K562 (cell line): ENCODE measurements around the gene VGLL4. TPM values are rescaled to one million over a fixed set of nuclear protein-coding genes. Genes with fewer than 3 reads are reported as not detected.

Experiments used
- ATAC-seq: fragments of 200-7000 bp; cut with Tn5 transposase; 3 replicates; pipeline ENCODE4 v1.9.1; 2020; ENCODE audit warnings: moderate library complexity
- BruUV-seq: library from RNA; stranded (reverse); fragments of 400-500 nt; replicated peaks from 2 replicates; lab custom pipeline; 2021; lab: Mats Ljungman, UMichigan
- CTCF ChIA-PET: fragments of 300-600 bp; formaldehyde crosslinking; extraction: SDS; loops from one replicate; lab custom pipeline; 2021; ENCODE audit warnings: low intra/inter-chr PET ratio; lab: Yijun Ruan, JAX
- POLR2A ChIA-PET: fragments of 300-600, 350-650 bp; sonication (Branson Sonifier 250); formaldehyde crosslinking; extraction: SDS; loops from one replicate; lab custom pipeline; 2021; ENCODE audit warnings: antibody characterized with exemption, inconsistent platforms; lab: Yijun Ruan, JAX
- DNase-seq, 4 experiments: peaks; one replicate each; pipeline versions ENCODE4 v3.0.0 to v3.0.0-alpha.2; 2011 to 2018; ENCODE audit warnings: low spot score in 3 of 4, mixed read lengths in 3 of 4; ENCODE audit errors: extremely low read depth in 1 of 4
- FAIRE-seq: peaks from 2 replicates; lab custom pipeline; 2011; peaks lifted over from hg19 to GRCh38; lab: Jason Lieb, UNC
- H2AFZ ChIP-seq: 2 replicates; pipeline ENCODE4 v1.6.0; 2011; ENCODE audit warnings: low read depth, low read length, control low read depth, inconsistent platforms
- H3K27ac ChIP-seq: fragments of 200-600 bp; 3 replicates; pipeline ENCODE4 v1.8.0; 2011; ENCODE audit warnings: low read depth, mild to moderate bottlenecking, control low read depth, inconsistent platforms, low read length, moderate library complexity, mixed read lengths; ENCODE audit errors: extremely low read depth
- H3K27me3 ChIP-seq, 2 experiments: fragments of 300-600 bp in 1 of 2; 2 replicates in 1 of 2; 3 replicates in 1 of 2; pipeline versions ENCODE4 v1.6.0 to v1.8.0; 2011; ENCODE audit warnings: inconsistent platforms in 2 of 2, low read length in 2 of 2, mild to moderate bottlenecking in 1 of 2, mixed read lengths in 1 of 2, moderate library complexity in 1 of 2; ENCODE audit not compliant: control insufficient read depth in 2 of 2, insufficient read depth in 2 of 2
- H3K36me3 ChIP-seq: fragments of 300-600 bp; 3 replicates; pipeline ENCODE4 v1.8.0; 2011; ENCODE audit warnings: mild to moderate bottlenecking, low read length, inconsistent platforms; ENCODE audit not compliant: control insufficient read depth, insufficient read depth
- H3K4me1 ChIP-seq, 2 experiments: fragments of 200-600 bp in 1 of 2; replicated peaks in 1 of 2; 2 replicates in 1 of 2; 3 replicates in 1 of 2; pipeline versions ENCODE4 v1.5.1 to v1.8.0; 2011; ENCODE audit warnings: inconsistent platforms in 2 of 2, low read length in 2 of 2, mild to moderate bottlenecking in 1 of 2, mixed read lengths in 1 of 2, moderate library complexity in 1 of 2; ENCODE audit not compliant: control insufficient read depth in 2 of 2, insufficient read depth in 2 of 2
- H3K4me2 ChIP-seq: 2 replicates; pipeline ENCODE4 v1.6.1; 2011; ENCODE audit warnings: low read length, control low read depth, inconsistent platforms, mixed read lengths; ENCODE audit not compliant: insufficient read depth
- H3K4me3 ChIP-seq: fragments of 200-600 bp; sonication (generic), shearing (Covaris generic); 2 replicates; pipeline ENCODE4 v1.5.1; 2016; ENCODE audit warnings: control low read depth, inconsistent platforms
- H3K79me2 ChIP-seq: fragments of 200-600 bp; 3 replicates; pipeline ENCODE4 v1.8.0; 2011; ENCODE audit warnings: low read length, inconsistent platforms; ENCODE audit not compliant: control insufficient read depth, insufficient read depth
- H3K9ac ChIP-seq, 2 experiments: 2 replicates each; pipeline versions ENCODE4 v1.6.0 to v1.6.1; 2011; ENCODE audit warnings: low read depth in 2 of 2, low read length in 2 of 2, control low read depth in 1 of 2, inconsistent platforms in 1 of 2, mild to moderate bottlenecking in 1 of 2, mixed read lengths in 1 of 2; ENCODE audit not compliant: insufficient read depth in 1 of 2
- H3K9me1 ChIP-seq: one replicate; pipeline ENCODE4 v1.6.0; 2011; ENCODE audit warnings: inconsistent platforms, mild to moderate bottlenecking, low read length, moderate library complexity; ENCODE audit not compliant: control insufficient read depth, insufficient read depth
- H3K9me3 ChIP-seq: replicated peaks from 2 replicates; pipeline ENCODE4 v1.5.1; 2011; ENCODE audit warnings: low read depth, low read length, inconsistent platforms; ENCODE audit not compliant: control insufficient read depth, insufficient read depth
- H4K20me1 ChIP-seq: replicated peaks from 2 replicates; pipeline ENCODE4 v1.6.1; 2011; ENCODE audit warnings: low read length, inconsistent platforms, mixed read lengths; ENCODE audit not compliant: control insufficient read depth, insufficient read depth
- ATF1 ChIP-seq, 2 experiments: fragments of 450-650 bp in 1 of 2; IDR thresholded peaks; 2 replicates each; pipeline ENCODE4 v1.6.1; 2016; ENCODE audit warnings: missing compliant biosample characterization in 1 of 2, missing genetic modification characterization in 1 of 2
- CREM ChIP-seq: IDR thresholded peaks from 2 replicates; pipeline ENCODE4 v1.6.1; 2014; ENCODE audit warnings: antibody characterized with exemption, low read depth
- PHB ChIP-seq: fragments of 250-450 bp; sonication (Bioruptor Pico); IDR thresholded peaks from 2 replicates; pipeline ENCODE4 v1.5.0; 2021
- SPI1 ChIP-seq: IDR thresholded peaks from 2 replicates; pipeline ENCODE4 v1.6.1; 2011; ENCODE audit warnings: low read depth, low read length, control low read depth, borderline replicate concordance
- WGBS: fragments of 100-300 bp; shearing (Covaris generic); methylation state at CpG from one replicate; pipeline ENCODE4 v1.1.6; 2016; ENCODE audit warnings: low coverage, mixed read lengths; ENCODE audit not compliant: insufficient coverage; ENCODE audit errors: missing lambda C conversion rate; 5-methylcytosine and 5-hydroxymethylcytosine counted together
- in situ Hi-C: fragments of 300-500 bp; cut with MboI; formaldehyde crosslinking; loops from 4 replicates; pipeline ENCODE4 v1.15.0; 2018; ENCODE audit warnings: inconsistent platforms, mixed read lengths
- intact Hi-C: fragments of 100-400 bp; cut with micrococcal nuclease; formaldehyde crosslinking; loops from 2 replicates; pipeline ENCODE4 v1.14.2; 2022
- polyA plus RNA-seq, 8 experiments: library from polyadenylated mRNA; depleted of rRNA in 4 of 8; stranded (reverse) in 5 of 8; unstranded in 3 of 8; fragments of >200 nt; fragmentation: Nextera tagmentation in 2 of 8; fragmentation: Illumina TruSeq in 1 of 8; extraction: Ambion mirVana in 2 of 8; extraction: Trizol in 1 of 8; gene quantifications; 2 replicates each; pipeline versions ENCODE4 v1.2.1 to v1.2.3, GENCODE V29; 2011 to 2014; ENCODE audit warnings: inconsistent platforms in 1 of 8, missing spikeins in 1 of 8
- total RNA-seq, 7 experiments: library from RNA; depleted of rRNA in 6 of 7; stranded (reverse); fragments of >200 nt in 6 of 7; fragmentation: Illumina TruSeq in 2 of 7; extraction: Trizol in 2 of 7; gene quantifications; 2 replicates each; pipeline versions ENCODE4 v1.2.1 to v1.2.3, GENCODE V29; 2011 to 2021; ENCODE audit warnings: low replicate concordance in 1 of 7
- TF ChIP-seq, protein P1 (sequence below): fragments of 150-350 bp; conservative IDR thresholded peaks from 2 replicates; pipeline ENCODE4 v1.6.1; 2014; ENCODE audit warnings: low read length

Gene VGLL4
- total and polyA plus RNA-seq, 9 of the 15 experiments (the other 6 are each of a cell fraction or from before 2014, with no cell fraction given) = 0.27 to 10.9 (median 8.6) TPM

DNA sequence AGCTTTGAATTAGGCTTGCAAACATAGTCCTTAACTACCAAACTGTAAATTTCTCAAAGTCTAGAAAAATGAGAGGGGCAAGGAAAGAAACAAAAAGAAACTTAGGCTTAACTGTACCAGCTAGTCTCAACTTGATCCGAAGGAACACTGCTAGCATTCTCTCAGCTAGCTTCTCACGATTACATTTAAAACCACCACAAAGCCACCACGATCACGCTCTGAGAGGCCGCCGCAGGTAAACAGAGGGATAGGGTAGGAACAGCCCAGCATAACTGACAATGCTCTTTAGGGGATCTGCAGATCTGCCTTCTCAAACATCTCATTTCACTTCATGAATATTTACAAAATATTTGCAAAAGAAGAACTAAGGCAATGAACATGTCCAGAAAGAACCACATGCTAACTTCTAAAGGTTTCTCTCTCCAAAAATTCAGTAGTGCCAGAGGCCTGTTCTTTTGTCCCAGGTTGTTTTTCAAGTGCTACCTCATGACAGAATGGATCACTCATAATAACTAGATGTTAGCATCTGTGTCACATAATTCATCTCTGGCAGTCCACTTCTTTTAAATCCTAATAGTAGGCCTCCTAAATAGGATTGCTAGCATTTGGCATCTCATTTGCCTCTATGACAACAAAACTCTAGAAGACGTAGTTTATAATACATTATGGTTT lies 18.9 kb downstream of the VGLL4 start (continued):
- TF ChIP-seq, protein P1, sequence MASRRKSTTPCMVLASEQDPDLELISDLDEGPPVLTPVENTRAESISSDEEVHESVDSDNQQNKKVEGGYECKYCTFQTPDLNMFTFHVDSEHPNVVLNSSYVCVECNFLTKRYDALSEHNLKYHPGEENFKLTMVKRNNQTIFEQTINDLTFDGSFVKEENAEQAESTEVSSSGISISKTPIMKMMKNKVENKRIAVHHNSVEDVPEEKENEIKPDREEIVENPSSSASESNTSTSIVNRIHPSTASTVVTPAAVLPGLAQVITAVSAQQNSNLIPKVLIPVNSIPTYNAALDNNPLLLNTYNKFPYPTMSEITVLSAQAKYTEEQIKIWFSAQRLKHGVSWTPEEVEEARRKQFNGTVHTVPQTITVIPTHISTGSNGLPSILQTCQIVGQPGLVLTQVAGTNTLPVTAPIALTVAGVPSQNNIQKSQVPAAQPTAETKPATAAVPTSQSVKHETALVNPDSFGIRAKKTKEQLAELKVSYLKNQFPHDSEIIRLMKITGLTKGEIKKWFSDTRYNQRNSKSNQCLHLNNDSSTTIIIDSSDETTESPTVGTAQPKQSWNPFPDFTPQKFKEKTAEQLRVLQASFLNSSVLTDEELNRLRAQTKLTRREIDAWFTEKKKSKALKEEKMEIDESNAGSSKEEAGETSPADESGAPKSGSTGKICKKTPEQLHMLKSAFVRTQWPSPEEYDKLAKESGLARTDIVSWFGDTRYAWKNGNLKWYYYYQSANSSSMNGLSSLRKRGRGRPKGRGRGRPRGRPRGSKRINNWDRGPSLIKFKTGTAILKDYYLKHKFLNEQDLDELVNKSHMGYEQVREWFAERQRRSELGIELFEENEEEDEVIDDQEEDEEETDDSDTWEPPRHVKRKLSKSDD = no peak
- TF ChIP-seq SPI1 = no peak

DNA sequence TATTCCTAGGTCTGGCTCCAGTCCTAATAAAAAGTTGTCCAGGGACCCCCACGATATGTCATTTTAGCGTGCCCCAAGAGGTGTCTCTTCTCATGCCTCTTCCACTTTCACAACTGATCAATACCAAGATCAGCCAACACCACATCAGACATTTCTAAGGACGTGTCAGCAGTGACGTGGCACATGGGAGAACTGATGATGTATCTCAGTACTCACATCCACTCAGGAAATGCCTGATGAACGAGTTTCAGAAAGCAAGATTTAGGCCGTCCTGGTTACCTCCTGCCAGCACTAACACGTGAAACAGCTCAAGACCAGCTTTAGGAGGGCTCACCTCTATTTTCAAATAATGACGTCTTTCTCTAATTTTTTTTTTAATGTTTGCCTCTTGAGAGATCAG lies 19.6 kb downstream of the VGLL4 start:
- intact Hi-C loops = no loop called here
- CTCF ChIA-PET = no interaction called here
- FAIRE-seq (no peak), DNase-seq (no peak)
- Histone ChIP-seq H3K4me3 (no peak overlapping the region), H3K9me1 (no peaks in the 10 kb centered on the region), H3K27ac (no peak overlapping the region), H3K27me3 (0 out of 5 replicates have a peak, but pooled peaks cover 0 to 6% of the 10 kb centered on the region in 2 experiments), H3K79me2 (peaks cover 24% of the 10 kb centered on the region)
- TF ChIP-seq ATF1 (CRISPR knock-in tag; IDR thresholded peaks at IDR 0.05) (no peak), ATF1 (tag; IDR thresholded peaks at IDR 0.05) (peak; percentile 9; the same call in 1 of the 2 replicates), CREM (0 out of 2 replicates have a peak, but pooled peaks have one; percentile 14), PHB (no peak)
- TF ChIP-seq, all 486 proteins: peak for 2
- H3K9ac ChIP-seq = no peak overlapping the region
- POLR2A ChIA-PET = no interaction called here
- no peak for ATAC-seq
- no peaks in the 10 kb centered on the region for H3K9me3 ChIP-seq
- peaks cover 4% of the 10 kb centered on the region; the same call in 1 of the 2 replicates for H4K20me1 ChIP-seq
- in situ Hi-C loops = no loop called here
- no peaks in the 10 kb centered on the region; a peak in 3 of 5 replicates for H3K4me1 ChIP-seq
- BruUV-seq = no TSS peak
- 32% methylated on average over 8 of the region's 8 CpGs for WGBS
- no peak overlapping the region for H3K4me2 ChIP-seq
- H2AFZ ChIP-seq = no peak overlapping the region
- H3K36me3 ChIP-seq = no peaks in the 10 kb centered on the region
